GDM1 (cell line): ENCODE data around the gene SPRYD4.

Source experiments
- DNase-seq: peaks from one replicate; lab custom pipeline; 2025; lab: John Stamatoyannopoulos, UW

Gene SPRYD4

DNA sequence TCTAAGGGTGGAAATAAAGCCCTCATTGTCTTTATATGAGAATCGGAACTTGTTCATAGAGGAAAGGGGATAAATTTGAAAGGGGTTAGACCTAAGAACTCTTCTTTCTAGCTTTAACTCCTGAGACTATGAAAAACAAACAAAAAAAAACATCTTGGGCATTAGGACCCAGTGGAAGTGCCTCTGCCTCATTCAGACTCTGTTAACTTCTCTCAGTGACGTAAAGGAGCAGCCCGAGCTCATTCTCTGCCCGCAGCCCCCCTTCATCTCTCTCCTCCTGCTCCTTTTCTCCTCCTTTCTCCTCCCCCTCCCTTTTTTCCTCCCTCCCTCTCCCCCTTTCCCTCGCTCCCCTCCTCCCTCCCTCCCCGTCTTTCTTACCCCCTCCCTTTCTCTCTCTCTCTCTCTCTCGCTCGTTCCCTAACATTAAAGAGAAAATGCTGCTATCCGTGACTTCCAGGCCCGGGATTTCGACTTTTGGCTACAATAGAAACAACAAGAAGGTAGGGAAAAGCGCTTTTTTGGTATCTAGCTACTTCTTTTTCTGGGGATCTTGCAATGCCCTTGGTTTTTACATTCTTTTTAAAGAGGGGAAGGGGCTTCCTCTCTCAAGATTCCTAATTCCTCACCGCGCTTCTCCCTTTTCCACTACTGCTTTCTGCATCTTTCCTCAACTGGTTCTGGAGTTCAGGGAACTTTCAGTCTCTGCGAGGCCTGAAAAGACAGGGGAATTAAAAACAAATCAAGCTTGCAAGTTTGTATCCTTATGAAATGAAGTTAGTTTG lies 53.4 kb downstream of the SPRYD4 start, which contains the start of gene RBMS2:
Gene RBMS2, plus strand, starts transcription at position 231 of the 782 bp plus-strand sequence. Its CDS starts 204 bp downstream, at position 435.
- peak; percentile 56 for DNase-seq

DNA sequence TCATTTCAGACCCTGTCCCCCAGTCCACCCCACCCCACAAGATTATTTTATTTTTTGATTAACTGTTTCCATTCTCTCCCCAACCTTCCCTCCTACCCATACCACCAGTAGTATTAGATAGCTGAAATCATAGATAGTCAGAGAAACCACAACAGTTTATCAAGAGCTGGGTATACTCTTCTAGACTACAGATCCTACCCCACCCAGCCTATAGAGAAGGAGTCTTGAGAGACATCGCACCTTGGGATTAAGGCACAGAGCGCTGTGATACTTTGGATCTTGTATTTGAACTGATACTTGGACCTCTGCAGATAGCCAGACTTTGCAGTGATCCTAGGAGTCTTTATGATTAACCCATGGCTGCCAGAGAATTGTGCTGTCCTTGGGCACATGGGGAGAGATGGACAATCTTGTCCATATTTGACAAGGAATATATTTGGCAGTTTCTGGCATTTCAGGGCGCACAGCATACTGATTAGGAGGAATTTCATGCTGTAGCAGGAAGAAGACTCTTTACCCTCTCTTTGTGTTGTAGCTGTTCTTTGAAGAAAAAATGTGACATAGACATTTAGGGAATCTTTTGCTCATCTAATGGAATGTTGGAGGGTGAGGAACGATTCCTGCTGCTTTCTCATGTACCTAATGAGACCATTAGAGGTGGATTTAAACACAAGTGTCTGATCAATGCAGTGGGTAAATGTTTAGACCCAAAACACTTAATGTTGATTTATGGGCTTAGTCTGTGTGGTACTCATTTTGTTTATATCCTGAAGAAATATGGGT lies 54.2 kb downstream of the SPRYD4 start:
- DNase-seq = no peak

DNA sequence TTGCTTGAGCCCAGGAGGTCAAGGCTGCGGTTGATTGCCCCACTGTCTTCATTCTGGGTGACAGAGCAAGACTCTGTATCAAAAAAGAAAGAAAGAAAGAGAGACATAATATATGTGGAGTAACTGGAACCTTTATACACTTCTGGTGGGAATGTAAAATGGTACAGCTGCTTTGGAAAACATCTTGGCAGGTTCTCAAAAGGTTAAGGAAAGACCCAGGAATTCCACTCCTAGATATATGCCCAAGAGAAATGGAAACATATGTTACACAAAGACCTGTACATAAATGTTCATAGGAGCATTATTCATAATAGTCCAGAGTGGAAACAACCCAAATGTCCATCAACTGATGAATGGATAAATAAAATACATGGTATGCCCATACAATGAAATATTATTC lies 60.5 kb downstream of the SPRYD4 start:
- no peak for DNase-seq
